GM13977 (cell line): ENCODE data around the gene SHISAL2A.

Experiments used
- DNase-seq: peaks from one replicate; pipeline ENCODE4 v3.0.0; 2012; ENCODE audit warnings: low spot score
- CTCF ChIP-seq: IDR thresholded peaks from 2 replicates; pipeline ENCODE4 v1.5.1; 2012; ENCODE audit warnings: mild to moderate bottlenecking, control low read depth; ENCODE audit not compliant: insufficient read depth; ENCODE audit errors: extremely low read depth, missing control alignments
- in situ Hi-C: fragments of 300-500 bp; cut with MboI; formaldehyde crosslinking; loops from one replicate; pipeline ENCODE4 v1.12.0; 2022; ENCODE audit warnings: low sequenced_read_pairs, low pct_unique_long_range_greater_than_20kb, mixed read lengths, inconsistent platforms; ENCODE audit not compliant: unreplicated experiment

The SHISAL2A gene

GRCh38 chr1:52693843-52694242 lies 60.9 kb downstream of the SHISAL2A start:
- in situ Hi-C loops, result loop anchor here (25.0 kb wide), 1 partner anchor 557 kb away; the partner anchor contains the start of gene ZFYVE9
- no peak for DNase-seq
- TF ChIP-seq CTCF, result no peak

- TF ChIP-seq CTCF, result no peak
- DNase-seq, result no peak
- in situ Hi-C loops, result loop anchor here (25.0 kb wide), 1 partner anchor 558 kb away; the partner anchor contains the start of gene ZFYVE9
These were observed 62.7 kb downstream of the SHISAL2A start for GRCh38 chr1:52695627-52696026.

DNA sequence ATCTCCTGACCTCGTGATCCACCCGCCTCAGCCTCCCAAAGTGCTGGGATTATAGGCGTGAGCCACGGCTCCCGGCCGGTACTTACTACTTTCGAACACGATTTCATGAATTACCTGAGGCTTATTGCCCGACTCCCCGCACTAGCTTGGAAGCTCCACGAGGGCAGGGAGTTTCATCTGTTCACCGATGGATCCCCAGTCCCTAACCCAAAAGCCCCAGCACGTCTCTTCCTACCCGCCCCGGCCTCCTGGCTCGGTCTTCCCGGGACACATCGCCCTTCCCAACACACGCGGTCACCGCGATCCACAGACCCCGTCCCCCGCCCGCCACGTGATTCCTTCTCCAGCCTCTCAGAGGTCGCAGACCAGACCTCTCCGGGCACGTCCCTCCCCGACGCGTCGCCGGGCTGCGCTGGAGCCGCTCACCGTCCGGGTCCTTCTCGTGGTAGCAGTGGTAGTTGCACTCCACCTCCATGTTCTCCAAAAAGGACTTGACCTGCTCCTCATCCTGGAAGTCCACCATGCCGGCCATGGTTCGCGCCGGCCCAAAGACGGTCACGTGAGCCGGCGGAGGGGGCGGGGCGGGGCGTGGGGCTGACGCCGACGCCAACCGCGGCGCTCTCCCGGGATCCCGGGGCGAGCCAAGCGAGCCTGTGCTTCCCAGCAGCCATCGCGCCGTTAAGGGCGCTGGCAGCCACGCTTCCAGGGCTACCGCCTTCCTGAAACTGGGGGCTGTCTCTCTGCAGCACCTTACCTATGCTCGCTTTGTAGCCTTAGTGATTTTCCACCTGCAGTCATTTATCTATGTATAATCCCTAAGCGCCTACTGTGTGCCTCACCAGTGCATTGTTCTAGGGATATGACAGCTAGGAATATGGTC lies 65.1 kb downstream of the SHISAL2A start, which contains the start of gene COA7:
Gene COA7 (minus strand): TSS at position 553 of the 880 bp plus-strand sequence. CDS start 21 bp downstream, at position 532.
- in situ Hi-C loops, result loop anchor here (25.0 kb wide), 1 partner anchor 561 kb away; the partner anchor contains the start of gene ZFYVE9
- no peak for TF ChIP-seq CTCF
- peak; percentile 77 for DNase-seq

DNA sequence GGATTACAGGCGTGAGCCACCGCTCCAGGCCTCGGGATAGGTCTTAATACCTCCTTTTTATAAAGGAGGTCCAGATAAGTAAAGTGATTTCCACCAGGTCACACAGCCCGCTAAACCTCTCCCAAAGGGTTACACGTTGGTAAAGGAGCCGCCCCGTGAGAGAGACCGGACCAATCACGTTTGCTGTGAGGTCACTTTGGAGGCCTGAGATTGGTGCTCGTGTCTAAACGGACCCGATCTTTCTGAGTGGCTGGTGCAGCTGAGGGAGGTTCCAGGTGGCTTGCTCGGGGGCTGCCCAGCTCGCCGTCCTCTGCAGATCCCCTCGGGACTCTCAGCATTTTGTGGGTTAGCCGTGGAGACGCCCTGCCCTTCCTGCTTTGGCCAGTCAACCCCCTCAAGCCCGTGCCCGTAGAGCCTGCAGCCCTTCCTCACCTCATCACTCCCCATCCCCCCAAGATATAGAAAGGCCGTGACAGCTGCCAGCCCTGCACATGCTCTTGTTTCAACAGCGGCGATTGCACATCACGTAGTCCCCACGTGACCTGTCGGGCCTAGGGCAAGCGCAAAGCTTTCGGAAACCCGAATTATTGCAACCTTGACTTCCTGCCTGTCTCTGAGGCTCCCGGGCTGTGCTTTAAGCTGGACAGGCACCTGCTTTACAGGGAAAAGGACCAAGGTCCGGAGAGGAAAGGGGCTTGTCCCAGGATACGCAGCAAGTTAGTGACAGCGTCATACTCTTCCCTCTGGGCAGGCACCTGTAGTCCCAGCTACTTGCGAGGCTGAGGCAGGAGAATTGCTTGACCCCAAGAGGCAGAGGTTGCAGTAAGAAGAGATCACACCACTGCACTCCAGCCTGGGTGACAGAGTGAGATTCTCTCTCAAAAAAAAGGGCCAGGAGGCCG lies 70.2 kb downstream of the SHISAL2A start:
- no peak for TF ChIP-seq CTCF
- DNase-seq, result peak; percentile 87
- in situ Hi-C loops, result loop anchor here (10.0 kb wide), 1 partner anchor 482 kb away; no protein-coding TSS in a partner anchor

DNA sequence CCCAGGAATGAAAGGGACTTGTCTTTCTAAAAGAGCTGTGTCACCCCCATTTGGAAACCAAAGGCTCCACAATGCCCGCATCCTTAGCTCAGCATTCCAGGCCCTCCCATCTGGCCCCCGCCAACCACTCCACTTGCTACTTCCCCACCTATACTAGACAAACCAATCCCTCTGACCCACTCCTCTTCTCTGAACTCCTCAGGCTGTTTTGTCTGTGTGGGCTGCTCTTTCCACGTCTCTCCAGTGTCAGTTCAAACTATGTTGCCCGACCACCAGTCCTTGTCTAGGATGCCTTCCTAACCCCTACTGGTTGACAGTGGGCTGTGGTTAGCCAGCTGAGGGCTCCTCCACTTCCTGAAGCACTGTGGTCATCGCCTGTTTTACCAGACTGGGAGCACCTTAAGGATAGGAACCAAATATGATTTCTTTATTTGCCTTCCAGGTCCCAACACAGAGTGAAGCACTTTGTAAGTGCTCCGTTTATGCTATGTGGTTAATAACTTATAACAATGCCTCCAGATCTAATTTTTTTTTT lies 73.2 kb downstream of the SHISAL2A start:
- no peak for TF ChIP-seq CTCF
- in situ Hi-C loops, result loop anchor here (10.0 kb wide), 1 partner anchor 479 kb away; no protein-coding TSS in a partner anchor
- DNase-seq, result no peak
